Measurements from ENCODE around the gene GALE.

DNA sequence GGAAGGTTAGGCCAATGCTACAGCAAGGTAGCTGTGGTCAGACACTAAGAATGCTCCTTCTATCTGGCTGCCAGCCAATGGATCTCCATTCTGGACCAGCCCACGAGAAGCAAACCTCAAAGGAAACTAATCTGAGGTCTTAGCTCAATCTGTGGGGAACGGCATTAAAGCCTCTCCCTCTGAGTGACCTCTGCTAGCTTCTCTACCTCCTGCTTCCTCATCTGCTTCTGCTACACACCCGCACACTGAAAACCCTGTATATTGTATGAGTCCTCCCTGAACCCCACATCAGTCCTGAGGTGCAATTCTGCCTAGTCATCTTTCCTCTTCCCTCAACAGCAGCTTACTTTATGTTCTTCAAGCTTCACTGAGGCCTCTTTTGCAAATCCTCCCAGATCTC is 6.9 kb upstream of the GALE start:
- no peak for TF ChIP-seq POLR2AphosphoS5 (IDR thresholded peaks at IDR 0.05; ENCODE audit: low read depth, low read length)
- TF ChIP-seq, protein P1, sequence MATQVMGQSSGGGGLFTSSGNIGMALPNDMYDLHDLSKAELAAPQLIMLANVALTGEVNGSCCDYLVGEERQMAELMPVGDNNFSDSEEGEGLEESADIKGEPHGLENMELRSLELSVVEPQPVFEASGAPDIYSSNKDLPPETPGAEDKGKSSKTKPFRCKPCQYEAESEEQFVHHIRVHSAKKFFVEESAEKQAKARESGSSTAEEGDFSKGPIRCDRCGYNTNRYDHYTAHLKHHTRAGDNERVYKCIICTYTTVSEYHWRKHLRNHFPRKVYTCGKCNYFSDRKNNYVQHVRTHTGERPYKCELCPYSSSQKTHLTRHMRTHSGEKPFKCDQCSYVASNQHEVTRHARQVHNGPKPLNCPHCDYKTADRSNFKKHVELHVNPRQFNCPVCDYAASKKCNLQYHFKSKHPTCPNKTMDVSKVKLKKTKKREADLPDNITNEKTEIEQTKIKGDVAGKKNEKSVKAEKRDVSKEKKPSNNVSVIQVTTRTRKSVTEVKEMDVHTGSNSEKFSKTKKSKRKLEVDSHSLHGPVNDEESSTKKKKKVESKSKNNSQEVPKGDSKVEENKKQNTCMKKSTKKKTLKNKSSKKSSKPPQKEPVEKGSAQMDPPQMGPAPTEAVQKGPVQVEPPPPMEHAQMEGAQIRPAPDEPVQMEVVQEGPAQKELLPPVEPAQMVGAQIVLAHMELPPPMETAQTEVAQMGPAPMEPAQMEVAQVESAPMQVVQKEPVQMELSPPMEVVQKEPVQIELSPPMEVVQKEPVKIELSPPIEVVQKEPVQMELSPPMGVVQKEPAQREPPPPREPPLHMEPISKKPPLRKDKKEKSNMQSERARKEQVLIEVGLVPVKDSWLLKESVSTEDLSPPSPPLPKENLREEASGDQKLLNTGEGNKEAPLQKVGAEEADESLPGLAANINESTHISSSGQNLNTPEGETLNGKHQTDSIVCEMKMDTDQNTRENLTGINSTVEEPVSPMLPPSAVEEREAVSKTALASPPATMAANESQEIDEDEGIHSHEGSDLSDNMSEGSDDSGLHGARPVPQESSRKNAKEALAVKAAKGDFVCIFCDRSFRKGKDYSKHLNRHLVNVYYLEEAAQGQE (IDR thresholded peaks at IDR 0.05; ENCODE audit: insufficient read depth in 1 of 2, low read depth in 2 of 2, low read length in 2 of 2): no peak
